Neural crest cell (in vitro differentiated cells): ENCODE measurements around the gene MAPK13. TPM values are rescaled to one million over a fixed set of nuclear protein-coding genes. Genes with fewer than 3 reads are reported as not detected.

Source experiments
- DNase-seq: peaks from one replicate; pipeline ENCODE4 v3.0.0; 2021; ENCODE audit warnings: low read depth, mixed read lengths, low spot score
- H3K27ac Mint-ChIP-seq: one replicate; pipeline ENCODE4 v1.8.0; 2021; ENCODE audit warnings: mild to moderate bottlenecking, mixed read lengths; ENCODE audit not compliant: unreplicated experiment
- H3K27me3 Mint-ChIP-seq: 2 replicates; pipeline ENCODE4 v1.8.0; 2021; ENCODE audit warnings: low read depth, mild to moderate bottlenecking, mixed read lengths
- H3K36me3 Mint-ChIP-seq: 2 replicates; pipeline ENCODE4 v1.8.0; 2021; ENCODE audit warnings: low read depth, mild to moderate bottlenecking, mixed read lengths
- H3K4me1 Mint-ChIP-seq: 2 replicates; pipeline ENCODE4 v1.8.0; 2021; ENCODE audit warnings: mixed read lengths
- H3K4me3 Mint-ChIP-seq: one replicate; pipeline ENCODE4 v1.8.0; 2021; ENCODE audit warnings: mild to moderate bottlenecking, mixed read lengths
- H3K9me3 Mint-ChIP-seq: 2 replicates; pipeline ENCODE4 v1.8.0; 2021; ENCODE audit warnings: mixed read lengths
- total RNA-seq: library from RNA; stranded (reverse); gene quantifications from 2 replicates; pipeline ENCODE4 v1.2.1, GENCODE V29; 2021
- TF ChIP-seq, protein P1 (sequence below): fragments of 200-600 bp; sonication (generic); conservative IDR thresholded peaks from 2 replicates; pipeline ENCODE4 v1.5.0; 2021; ENCODE audit warnings: antibody characterized with exemption, mild to moderate bottlenecking

Gene MAPK13
- total RNA-seq, 1 donor from 2014 or later = 2.0 TPM

GRCh38 chr6:36147294-36147693 lies 17.0 kb downstream of the MAPK13 start:
- TF ChIP-seq, protein P1, sequence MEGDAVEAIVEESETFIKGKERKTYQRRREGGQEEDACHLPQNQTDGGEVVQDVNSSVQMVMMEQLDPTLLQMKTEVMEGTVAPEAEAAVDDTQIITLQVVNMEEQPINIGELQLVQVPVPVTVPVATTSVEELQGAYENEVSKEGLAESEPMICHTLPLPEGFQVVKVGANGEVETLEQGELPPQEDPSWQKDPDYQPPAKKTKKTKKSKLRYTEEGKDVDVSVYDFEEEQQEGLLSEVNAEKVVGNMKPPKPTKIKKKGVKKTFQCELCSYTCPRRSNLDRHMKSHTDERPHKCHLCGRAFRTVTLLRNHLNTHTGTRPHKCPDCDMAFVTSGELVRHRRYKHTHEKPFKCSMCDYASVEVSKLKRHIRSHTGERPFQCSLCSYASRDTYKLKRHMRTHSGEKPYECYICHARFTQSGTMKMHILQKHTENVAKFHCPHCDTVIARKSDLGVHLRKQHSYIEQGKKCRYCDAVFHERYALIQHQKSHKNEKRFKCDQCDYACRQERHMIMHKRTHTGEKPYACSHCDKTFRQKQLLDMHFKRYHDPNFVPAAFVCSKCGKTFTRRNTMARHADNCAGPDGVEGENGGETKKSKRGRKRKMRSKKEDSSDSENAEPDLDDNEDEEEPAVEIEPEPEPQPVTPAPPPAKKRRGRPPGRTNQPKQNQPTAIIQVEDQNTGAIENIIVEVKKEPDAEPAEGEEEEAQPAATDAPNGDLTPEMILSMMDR = no peak
- H3K4me3 Mint-ChIP-seq = no peak overlapping the region

GRCh38 chr6:36149476-36149875 lies 19.2 kb downstream of the MAPK13 start:
- Mint-ChIP-seq H3K4me3 (no peak overlapping the region), H3K9me3 (peaks cover 5% of the 10 kb centered on the region), H3K27me3 (no peaks in the 10 kb centered on the region), H3K27ac (no peak overlapping the region), H3K36me3 (no peaks in the 10 kb centered on the region), H3K4me1 (no peaks in the 10 kb centered on the region)
- no peak for DNase-seq
- TF ChIP-seq, protein P1 = no peak

More at GRCh38 chr6:36147294-36147693, 17.0 kb downstream of the MAPK13 start:
- Mint-ChIP-seq H3K36me3 (no peaks in the 10 kb centered on the region), H3K27ac (no peak overlapping the region), H3K4me1 (no peaks in the 10 kb centered on the region), H3K9me3 (peaks cover 3% of the 10 kb centered on the region), H3K27me3 (no peaks in the 10 kb centered on the region)
- no peak for DNase-seq

GRCh38 chr6:36150283-36150682 lies 20.0 kb downstream of the MAPK13 start:
- TF ChIP-seq, protein P1 = no peak
- peaks cover 5% of the 10 kb centered on the region for H3K9me3 Mint-ChIP-seq
- H3K4me3 Mint-ChIP-seq = no peak overlapping the region
- no peak for DNase-seq
- no peaks in the 10 kb centered on the region for H3K4me1 Mint-ChIP-seq
- no peaks in the 10 kb centered on the region for H3K36me3 Mint-ChIP-seq
- no peak overlapping the region for H3K27ac Mint-ChIP-seq
- H3K27me3 Mint-ChIP-seq = no peaks in the 10 kb centered on the region

DNA sequence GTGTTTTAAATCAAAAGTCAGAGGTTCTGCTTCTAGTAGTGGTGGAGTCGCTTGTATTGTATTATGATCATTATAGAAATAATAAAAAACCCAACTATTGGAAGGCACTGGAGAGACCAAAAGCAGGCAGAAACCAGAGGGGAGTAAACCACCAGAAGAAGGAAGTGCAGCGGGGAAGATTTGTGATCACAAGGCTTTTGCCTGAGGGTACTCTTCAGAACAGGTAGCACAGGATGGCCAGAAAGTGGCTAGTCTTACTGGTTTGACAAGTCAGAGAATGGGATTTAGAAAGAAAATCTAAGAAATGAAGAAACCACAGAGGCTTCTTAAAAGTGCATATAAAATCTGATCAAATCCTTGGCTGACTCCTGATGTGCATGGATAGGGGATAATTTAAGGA lies 24.0 kb downstream of the MAPK13 start:
- Mint-ChIP-seq H3K27me3 (no peaks in the 10 kb centered on the region), H3K9me3 (peaks cover 9% of the 10 kb centered on the region), H3K4me3 (no peak overlapping the region), H3K36me3 (no peaks in the 10 kb centered on the region), H3K4me1 (no peaks in the 10 kb centered on the region), H3K27ac (no peak overlapping the region)
- DNase-seq = no peak
- TF ChIP-seq, protein P1 = no peak

DNA sequence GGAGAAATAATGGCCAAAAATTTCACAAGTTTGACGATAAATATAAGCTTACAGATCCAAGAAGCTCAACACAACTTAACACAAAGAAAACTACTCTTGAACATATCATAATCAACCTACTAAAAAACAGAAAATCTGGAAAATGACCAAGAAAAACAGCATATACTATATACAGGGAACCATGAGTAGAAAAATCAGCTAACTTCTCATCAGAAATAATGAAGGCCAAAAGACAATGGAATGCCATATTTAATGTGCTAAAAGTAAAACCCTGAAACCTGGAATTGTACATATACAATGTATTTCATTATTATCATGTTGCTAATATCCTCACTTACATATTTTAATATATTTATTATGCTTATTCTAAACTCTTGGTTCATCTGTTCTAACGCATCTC lies 25.3 kb downstream of the MAPK13 start:
- H3K4me1 Mint-ChIP-seq = no peaks in the 10 kb centered on the region
- peaks cover 9% of the 10 kb centered on the region for H3K9me3 Mint-ChIP-seq
- no peak for DNase-seq
- no peak overlapping the region for H3K4me3 Mint-ChIP-seq
- H3K36me3 Mint-ChIP-seq = no peaks in the 10 kb centered on the region
- H3K27me3 Mint-ChIP-seq = no peaks in the 10 kb centered on the region
- H3K27ac Mint-ChIP-seq = no peak overlapping the region
- TF ChIP-seq, protein P1 = no peak
